Measurements from ENCODE around the gene PURB. TPM values are rescaled to one million over a fixed set of nuclear protein-coding genes. Genes with fewer than 3 reads are reported as not detected.

The PURB gene
- total and polyA plus RNA-seq, 9 of the 15 experiments (the other 6 are each of a cell fraction or from before 2014, with no cell fraction given): 1.6 to 14.1 (median 8.8) TPM

DNA sequence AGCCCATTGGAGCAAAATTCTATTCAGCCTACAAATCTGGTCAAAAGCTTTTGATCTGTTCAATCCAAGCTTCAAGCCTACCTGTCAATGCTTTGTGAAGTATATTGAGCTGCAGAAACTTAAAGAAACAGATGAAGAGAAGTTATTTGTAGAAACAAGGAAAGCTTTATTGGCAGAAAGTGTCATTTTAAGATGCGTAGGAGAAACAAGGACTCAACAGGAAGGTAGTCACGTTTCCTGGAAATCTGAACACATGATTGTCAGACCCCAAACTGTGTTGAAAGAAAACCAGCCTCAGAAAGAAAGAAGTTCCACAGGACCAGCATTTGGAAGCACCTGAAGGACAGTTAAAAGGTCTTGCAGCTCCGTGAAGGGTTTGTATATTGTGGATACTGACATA lies 34.8 kb upstream of the PURB start (continued):
- peak; percentile 96 for TF ChIP-seq ZBTB40 (IDR thresholded peaks at IDR 0.05)
- TF ChIP-seq ZBTB40 (CRISPR knock-in tag; IDR thresholded peaks at IDR 0.05): peak; percentile 91

Measured in K562 (cell line).